ENCODE measurements around the gene GOLGA6L2.
"Not testable (repeated sequence)": the region's sequence is repeated elsewhere in the genome, so short reads cannot be mapped to it uniquely, and the experiment has no call there.

Gene GOLGA6L2

DNA sequence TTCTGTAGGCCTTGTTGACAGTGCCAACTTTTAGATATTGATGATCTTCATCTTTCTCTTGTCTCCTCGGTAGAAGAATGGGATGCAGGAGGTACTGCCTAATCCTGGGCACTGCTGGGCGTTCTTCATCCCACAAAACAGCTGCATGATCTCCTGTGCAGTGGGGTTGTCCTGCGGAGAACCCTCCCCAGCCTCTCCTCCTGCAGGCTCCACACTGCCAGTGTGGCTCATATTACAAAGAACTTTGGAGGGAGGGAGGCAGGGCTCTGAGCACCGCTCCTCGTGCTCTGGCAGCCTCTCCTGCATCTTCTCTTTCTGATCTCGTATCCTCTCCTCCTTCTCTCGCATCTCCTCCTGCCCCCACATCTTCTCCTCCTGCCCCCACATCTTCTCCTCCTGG lies 7.5 kb downstream of the GOLGA6L2 start:
- DNase-seq (ENCODE audit: insufficient read length, low spot score): no peak
- TF ChIP-seq POLR2A (IDR thresholded peaks at IDR 0.05; ENCODE audit: low read depth, low read length): no peak
- FAIRE-seq: no peak

- FAIRE-seq (no peak), DNase-seq (ENCODE audit: insufficient read length, low spot score) (no peak)
- no peak for TF ChIP-seq POLR2A (IDR thresholded peaks at IDR 0.05; ENCODE audit: low read depth, low read length)
These were observed 8.1 kb downstream of the GOLGA6L2 start for GRCh38 chr15:23438816-23439466.

GRCh38 chr15:23437673-23438072 lies 9.4 kb downstream of the GOLGA6L2 start:
- DNase-seq (ENCODE audit: insufficient read length, low spot score): no peak
- FAIRE-seq: no peak
- TF ChIP-seq POLR2A (IDR thresholded peaks at IDR 0.05; ENCODE audit: low read depth, low read length): no peak

DNA sequence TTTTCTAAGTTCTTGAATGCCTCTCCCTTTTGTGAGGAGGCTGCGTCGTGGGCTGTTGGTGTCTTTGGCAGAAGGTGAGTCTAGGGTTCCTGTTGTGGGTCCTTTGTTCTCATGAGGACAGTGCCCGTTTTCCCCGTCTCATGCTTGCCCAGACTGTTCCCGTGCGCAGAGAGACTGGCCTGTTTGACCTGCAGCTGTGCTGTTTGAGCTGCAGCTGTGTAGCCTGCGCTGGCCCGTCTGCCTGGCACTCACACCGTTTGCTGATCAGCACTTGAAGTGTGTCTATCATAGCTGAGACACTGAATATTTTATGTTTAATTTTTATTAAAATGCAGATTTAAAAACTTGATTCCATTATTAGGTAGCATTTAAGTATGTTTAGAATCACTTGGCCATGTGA lies 9.9 kb downstream of the GOLGA6L2 start:
- FAIRE-seq (no peak), DNase-seq (ENCODE audit: insufficient read length, low spot score) (no peak)
- no peak for TF ChIP-seq POLR2A (IDR thresholded peaks at IDR 0.05; ENCODE audit: low read depth, low read length)

DNA sequence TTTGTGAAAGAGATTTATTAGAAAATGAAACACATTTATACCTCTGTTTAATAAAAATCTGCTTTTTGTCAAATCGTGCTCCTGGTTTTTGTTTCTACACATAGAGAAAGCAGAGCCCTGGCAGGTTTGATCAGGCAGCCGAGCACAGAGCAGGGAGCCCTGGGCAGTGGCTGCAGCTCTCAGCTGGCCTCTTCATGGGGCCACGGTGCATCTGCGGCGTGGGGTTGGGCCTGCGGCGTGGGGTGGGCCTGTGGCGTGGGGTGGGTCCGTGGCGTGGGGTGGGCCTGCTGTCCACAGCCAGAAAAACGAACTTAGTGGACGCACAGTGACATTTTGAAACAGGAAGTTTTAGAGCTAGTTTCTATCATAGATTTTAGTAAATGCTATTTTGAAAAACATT lies 10.6 kb downstream of the GOLGA6L2 start:
- DNase-seq (ENCODE audit: insufficient read length, low spot score): no peak
- FAIRE-seq: no peak

GRCh38 chr15:23434699-23435098 lies 12.3 kb downstream of the GOLGA6L2 start:
- FAIRE-seq; DNase-seq (ENCODE audit: insufficient read length, low spot score): not testable (repeated sequence)

More for the DNA sequence above, 10.6 kb downstream of the GOLGA6L2 start:
- no peak for TF ChIP-seq POLR2A (IDR thresholded peaks at IDR 0.05; ENCODE audit: low read depth, low read length)

- not testable (repeated sequence) for DNase-seq (ENCODE audit: insufficient read length, low spot score); FAIRE-seq
These were observed 21.7 kb downstream of the GOLGA6L2 start for GRCh38 chr15:23425327-23425726.

GRCh38 chr15:23424111-23424904 lies 22.7 kb downstream of the GOLGA6L2 start:
- no peak for TF ChIP-seq POLR2A (IDR thresholded peaks at IDR 0.05; ENCODE audit: low read depth, low read length)
- DNase-seq (ENCODE audit: insufficient read length, low spot score) (no peak), FAIRE-seq (no peak)

- FAIRE-seq (peak; percentile 93), DNase-seq (ENCODE audit: insufficient read length, low spot score) (peak; percentile 47)
- no peak for TF ChIP-seq POLR2A (IDR thresholded peaks at IDR 0.05; ENCODE audit: low read depth, low read length)
These were observed 23.9 kb downstream of the GOLGA6L2 start for GRCh38 chr15:23422946-23423708.

DNA sequence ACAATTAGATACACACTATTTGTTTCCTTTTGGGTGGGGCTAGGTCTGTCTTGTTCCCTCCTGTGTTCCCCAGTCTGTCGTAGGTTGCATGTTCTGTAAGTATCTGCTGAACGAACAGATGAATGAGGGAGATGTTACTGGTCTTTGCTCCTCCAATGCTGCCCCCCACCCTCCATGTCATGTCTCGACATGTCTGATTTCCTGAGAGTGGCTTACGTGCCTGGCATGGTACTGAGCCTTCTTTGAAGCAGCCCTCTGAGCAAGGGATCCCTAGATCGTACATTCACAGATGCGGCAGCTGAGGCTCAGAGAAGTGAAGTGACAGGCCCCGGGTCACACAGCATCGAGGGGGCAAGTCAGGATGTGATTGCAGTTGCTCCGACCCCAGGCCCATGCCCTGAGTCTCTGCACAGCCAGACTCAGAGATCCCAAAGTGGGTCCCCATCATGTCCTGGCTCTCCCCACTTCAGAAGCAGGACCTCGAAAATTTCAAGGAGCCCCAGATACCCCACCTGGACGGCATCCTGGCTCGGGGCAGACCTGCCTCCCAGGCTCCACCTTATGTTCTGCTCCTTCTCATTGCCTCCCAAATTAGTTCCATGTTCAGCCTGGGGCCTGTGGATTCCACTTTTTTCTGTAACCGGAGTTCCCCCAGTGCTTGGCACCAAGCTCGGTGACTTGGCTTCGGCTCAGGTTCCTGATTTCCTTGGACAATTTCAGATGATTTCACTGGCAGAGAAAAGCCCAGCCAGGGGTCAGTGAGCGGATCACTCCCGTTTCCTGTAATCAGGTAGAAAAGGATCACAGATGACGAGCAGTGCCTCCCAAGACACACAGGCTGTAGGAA lies 24.7 kb downstream of the GOLGA6L2 start:
- TF ChIP-seq POLR2A (IDR thresholded peaks at IDR 0.05; ENCODE audit: low read depth, low read length): no peak
- no peak for DNase-seq (ENCODE audit: insufficient read length, low spot score)
- FAIRE-seq: no peak

GRCh38 chr15:23420806-23421575 lies 26.1 kb downstream of the GOLGA6L2 start:
- FAIRE-seq: no peak
- no peak for DNase-seq (ENCODE audit: insufficient read length, low spot score)
- no peak for TF ChIP-seq POLR2A (IDR thresholded peaks at IDR 0.05; ENCODE audit: low read depth, low read length)

- no peak for DNase-seq (ENCODE audit: insufficient read length, low spot score)
- FAIRE-seq: no peak
These were observed 30.4 kb downstream of the GOLGA6L2 start for GRCh38 chr15:23416349-23417276.

GRCh38 chr15:23415866-23416265 lies 31.2 kb downstream of the GOLGA6L2 start:
- DNase-seq (ENCODE audit: insufficient read length, low spot score); FAIRE-seq: not testable (repeated sequence)

More at GRCh38 chr15:23416349-23417276, 30.4 kb downstream of the GOLGA6L2 start:
- TF ChIP-seq POLR2A (IDR thresholded peaks at IDR 0.05; ENCODE audit: low read depth, low read length): no peak
